Measurements from ENCODE around the gene AKR1C2.
"Not testable (repeated sequence)": the region's sequence is repeated elsewhere in the genome, so short reads cannot be mapped to it uniquely, and the experiment has no call there.

Gene AKR1C2

GRCh38 chr10:4953405-4953804 lies 50.3 kb downstream of the AKR1C2 start:
- no peak for DNase-seq

- DNase-seq, result not testable (repeated sequence)
Observed at GRCh38 chr10:4951512-4952162, 52.0 kb downstream of the AKR1C2 start.

DNA sequence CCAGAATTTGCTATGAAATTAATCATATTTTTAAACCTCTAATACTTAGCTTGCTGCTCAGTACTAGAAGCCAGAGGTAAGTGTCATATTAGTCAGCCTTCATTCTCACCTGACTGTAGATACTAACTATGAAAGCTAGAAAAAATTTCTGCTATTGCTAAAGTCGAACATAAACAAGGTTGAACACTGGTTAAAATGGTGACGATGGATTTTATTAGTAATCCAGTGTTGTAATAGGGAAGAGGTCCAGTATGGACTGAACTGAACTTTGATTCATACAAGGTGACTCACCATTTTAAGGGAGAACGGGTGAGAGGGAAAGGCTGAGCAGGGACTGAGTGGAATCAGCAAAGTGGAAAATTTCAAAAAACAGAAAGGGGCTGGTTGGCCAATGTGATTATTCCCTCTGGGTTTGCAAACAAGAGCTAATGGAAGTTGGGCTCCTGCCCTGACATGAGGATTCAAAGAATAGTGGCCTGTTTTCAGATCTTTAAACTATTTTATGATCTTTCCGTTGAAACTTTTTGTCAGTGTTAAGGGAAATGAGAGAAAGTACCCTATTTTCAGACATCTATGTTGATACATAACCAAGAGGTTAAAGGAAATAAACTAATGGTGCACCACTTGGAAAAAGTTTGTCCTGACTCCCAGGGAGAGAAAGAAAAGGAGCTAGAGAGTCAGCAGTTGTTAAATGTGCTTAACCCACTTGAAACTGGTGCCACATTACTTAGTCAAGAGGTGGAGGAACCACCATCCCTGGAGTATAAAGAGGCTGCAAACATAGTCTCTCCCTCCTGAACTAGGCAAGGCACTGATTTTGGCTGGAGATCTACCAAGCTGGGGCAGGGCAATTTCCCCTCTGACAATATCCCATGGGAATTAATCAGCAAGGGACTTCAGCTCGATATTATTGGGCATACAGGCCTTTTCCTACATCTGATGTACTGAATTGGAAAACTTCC lies 55.7 kb downstream of the AKR1C2 start:
- DNase-seq, result no peak

DNA sequence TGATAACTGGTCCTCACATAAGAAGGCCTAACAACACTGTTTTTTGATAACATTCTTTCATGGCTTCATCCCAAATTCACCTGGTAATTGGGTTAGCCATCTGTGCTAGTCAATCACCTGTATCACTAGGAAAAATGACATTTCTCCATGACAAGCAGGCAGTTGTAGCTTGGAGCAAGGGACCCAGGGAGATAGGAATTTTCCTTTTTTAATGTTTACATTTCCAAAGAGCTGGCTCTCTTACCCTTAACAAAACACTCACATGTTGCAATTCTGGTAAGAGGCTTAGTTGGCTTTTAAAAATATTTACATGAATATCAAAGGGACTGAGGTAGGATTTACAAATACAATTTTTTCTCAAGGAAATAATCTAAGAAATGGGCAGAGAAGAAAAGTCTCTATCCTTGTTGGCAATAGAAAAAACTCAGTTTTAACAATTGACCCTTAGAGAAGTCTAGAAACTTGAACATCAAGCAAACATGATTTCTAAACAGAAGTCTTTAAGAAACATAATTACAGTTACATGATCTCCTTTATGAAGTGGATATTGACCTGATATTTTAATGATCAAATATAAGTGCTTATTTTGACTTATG lies 56.5 kb downstream of the AKR1C2 start:
- DNase-seq, result no peak

GRCh38 chr10:4945766-4946717 lies 57.6 kb downstream of the AKR1C2 start:
- DNase-seq, result no peak

DNA sequence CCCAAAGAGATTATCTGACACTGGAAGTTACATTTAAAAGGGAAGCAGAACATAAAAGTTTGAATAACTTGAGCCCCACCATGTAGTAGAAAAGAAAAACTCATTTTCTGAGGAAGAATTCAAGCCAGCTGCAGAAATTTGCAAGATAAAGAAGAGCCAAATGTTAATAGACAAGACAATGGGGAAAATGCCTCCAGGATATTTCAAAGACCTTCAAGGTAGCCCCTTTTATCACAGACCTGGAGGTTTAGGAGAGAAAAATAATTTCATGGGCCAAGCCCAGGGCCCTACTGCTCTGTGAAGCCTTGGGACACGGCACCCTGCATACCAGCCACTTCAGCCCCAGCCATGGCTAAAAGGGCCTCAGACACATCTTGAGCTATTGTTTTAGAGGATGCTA lies 58.8 kb downstream of the AKR1C2 start:
- DNase-seq, result no peak

DNA sequence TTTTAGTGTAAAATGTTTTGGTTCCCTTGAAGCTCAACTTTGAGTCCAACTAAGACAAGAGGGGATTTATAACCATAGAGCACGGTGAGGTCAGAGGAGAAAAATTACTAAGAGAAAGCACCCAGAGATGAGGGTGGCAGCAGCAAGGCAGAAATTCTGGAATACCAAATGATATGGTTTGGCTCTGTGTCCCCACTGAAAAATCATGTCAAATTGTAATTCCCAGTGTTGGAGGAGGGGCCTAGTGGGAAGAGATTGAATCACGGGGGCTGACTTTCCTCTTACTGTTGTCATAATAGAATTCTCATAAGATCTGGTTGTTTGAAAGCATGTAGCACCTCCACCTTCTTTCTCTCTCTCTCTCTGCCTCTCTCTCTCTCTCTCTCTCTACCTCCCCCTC lies 59.8 kb downstream of the AKR1C2 start:
- DNase-seq, result no peak

- not testable (repeated sequence) for DNase-seq
Observed at GRCh38 chr10:4943416-4943815, 60.2 kb downstream of the AKR1C2 start.

- DNase-seq, result not testable (repeated sequence)
Observed at GRCh38 chr10:4942931-4943330, 60.7 kb downstream of the AKR1C2 start.

DNA sequence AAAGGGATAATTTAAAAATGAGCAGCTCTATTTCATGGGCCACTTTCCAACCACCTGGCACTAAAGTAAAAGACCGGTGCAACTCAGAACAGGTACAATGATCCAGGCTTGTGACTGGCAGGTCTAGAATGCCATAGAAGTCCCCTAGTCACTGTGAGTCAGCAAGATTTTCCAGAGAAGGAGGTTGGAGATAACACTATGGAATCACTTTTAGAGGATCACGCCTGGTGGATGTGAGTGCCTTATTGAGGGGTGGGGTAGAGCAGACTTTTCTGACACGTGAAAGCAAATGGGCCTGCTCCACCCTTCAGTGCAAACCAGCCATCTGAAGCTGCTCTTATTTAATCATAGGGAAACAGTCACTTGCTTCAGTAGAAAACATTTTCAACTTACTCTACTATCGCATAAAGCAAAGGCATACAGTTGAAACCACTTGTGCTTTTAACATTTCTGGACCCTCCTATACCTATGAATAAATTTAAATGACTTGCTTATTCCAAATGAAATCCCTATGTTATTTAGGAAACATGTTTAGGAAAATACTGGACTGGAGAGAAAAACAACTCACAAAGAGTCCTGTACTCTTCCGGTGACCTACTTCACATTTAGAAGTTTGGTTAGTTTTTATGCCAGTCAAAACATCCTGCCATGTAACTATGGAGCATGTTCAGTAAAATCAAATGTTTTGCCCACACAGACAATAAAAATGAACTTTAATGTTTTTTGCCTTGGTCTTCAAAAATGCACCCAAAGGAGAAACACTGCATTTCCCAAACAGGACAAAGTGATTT lies 61.9 kb downstream of the AKR1C2 start:
- no peak for DNase-seq

GRCh38 chr10:4940909-4941308 lies 62.7 kb downstream of the AKR1C2 start:
- not testable (repeated sequence) for DNase-seq

- DNase-seq, result not testable (repeated sequence)
Observed at GRCh38 chr10:4940073-4940428, 63.6 kb downstream of the AKR1C2 start.

DNA sequence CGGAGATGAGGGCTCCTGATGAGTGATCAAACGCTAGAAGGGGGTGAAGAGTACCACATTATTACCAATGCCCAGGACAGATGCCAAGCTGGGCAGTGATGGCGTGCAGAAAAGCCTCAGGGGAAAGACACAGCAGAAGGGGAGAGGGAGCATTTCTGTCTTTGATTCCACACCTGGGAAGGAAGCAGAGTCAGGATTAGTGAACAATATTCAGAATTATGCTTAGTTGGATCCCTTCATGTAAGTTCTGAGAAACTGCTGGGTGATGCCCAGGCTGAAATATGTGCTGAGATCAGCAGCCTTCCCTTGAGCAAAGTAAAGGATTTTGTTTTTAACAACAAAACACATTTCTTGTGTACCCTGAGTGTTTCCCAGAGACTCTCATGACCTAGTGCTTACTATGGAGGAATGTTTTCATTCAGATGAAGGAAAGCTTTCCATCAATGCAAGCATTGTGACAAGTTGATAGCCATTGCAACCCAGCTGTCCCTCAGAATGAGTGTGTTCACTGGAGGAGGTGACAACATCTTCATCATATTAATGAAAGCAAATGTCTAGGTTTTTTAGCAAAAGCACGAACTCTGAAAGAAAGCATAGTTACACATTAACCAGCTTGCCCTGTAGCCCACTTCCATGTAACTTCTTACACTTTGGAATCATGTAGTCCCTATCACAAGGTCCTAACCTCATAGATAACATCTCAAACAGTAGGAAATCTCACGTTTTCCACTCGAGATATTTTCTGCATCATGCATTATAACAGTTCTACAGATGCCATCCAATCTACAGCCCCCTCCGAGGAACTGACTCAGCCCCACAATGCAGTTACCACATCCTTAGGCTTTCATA lies 64.2 kb downstream of the AKR1C2 start:
- no peak for DNase-seq
